EL (cell line): ENCODE data around the gene ENOX1.
A peak's percentile ranks its signal among the peaks of the same experiment; 100 is the strongest.

Experiments used
- DNase-seq: peaks from one replicate; pipeline ENCODE4 v3.0.0-alpha.2; 2016

ENOX1 gene

DNA sequence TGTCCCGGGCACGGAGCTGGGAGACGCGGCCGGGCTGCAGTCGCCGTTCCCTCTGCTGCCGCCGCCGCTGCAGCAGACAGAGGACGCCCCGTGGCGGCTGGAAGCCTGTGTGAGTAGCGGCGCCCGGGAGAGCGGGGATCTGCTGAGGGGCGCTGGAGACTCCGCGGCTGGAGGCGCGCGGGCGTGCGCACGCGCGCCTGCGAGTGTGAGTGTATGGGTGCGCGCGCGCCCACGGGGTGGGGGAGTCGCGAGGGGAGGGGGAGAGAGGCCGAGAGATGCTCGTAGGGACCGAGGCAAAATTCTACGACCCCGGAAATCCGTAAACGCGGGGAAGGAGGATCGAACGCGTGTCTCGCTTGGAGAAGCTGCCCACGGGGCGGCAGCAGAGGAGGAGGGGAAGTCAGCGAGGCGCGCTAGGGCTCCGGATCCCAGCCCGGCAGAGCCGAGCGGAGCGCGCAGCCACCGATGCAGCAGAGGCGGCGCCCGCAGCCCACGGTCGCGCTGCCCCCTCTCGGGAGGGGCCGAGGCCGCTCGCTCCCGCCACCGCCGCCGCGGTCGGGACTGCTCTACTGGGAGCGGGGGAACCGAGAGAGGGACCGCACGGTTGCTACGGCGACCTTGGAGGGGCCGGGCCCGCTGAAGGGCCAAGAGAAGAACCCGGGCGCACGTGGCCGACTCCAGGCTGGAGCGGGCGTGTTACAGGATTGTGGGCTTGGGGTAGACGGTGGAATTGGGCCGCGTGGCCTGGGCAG is at the start of gene ENOX1:
Gene ENOX1 (minus strand): TSS at position 207 of the 752 bp plus-strand sequence.
- DNase-seq, result peak; percentile 82

DNA sequence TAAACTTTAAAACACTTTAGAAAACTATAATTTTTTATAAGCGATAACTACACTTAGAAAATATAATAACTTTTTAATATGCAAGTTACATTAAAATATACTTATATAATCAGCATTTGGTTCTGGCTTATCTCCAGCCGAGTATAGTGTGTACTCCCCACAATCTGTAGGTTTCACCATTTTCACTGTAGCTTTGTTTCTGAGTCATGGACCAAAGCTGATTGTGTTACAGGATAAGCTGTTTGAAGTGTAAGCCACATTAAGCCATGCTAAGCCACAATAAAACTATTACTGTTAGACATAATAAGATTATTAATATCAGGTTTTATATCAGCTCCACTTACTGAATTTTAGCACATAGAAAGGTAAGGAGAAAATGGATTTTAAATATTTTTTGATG is 48.9 kb upstream of the ENOX1 start:
- DNase-seq, result no peak

DNA sequence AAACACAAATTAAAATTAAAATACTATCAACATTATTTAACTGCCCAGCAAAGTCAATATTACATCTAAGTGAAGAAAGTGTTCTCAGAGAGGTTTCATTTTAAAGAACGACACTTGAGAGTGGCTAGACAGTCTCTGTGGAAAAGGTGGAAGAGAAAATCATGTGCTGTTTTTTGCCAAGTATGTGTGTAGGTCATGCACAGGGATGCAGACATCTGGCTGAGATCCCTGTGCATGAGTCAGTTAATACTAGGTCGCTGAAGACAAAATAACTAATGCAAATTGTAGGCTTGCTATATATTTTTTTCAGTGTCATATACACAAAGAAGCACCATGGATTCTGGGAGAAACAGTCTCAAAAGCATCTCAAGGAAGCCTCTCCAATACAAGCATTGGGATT is 44.3 kb upstream of the ENOX1 start:
- DNase-seq, result peak; percentile 35

DNA sequence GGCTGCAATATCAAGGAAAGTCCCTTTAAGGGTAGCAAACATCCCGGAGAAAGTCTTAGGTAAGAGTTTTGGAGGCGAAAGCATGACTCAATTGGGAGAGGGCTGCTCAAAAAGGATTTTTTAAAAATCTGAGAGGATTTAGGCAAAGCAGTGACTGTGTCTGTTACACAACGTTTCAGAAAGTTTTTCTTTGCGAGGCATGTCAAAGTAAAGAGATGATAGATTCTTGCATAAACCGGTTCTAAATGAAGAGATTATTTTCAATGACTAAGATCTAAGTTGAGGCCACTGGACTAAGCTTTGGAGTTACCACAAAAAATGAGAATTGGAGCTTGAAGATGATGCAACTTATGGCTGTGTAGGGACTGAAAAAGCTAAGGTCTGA is 43.7 kb upstream of the ENOX1 start:
- peak; percentile 37 for DNase-seq

DNA sequence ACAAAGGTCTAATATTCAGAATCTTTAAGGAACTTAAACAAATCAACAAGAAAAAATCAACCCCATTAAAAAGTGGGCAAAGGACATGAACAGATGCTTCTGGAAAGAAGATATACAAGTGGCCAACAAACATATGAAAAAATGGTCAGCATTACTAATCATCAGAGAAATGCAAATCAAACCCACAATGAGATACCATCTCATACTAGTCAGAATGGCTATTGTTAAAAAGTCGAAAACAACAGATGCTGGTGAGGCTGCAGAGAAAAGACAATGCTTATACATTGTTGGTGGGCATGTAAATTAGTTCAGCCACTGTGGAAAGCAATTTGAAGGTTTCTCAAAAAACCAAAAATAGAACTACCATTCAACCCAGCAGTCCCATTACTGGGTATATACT is 37.9 kb upstream of the ENOX1 start:
- DNase-seq, result peak; percentile 63

DNA sequence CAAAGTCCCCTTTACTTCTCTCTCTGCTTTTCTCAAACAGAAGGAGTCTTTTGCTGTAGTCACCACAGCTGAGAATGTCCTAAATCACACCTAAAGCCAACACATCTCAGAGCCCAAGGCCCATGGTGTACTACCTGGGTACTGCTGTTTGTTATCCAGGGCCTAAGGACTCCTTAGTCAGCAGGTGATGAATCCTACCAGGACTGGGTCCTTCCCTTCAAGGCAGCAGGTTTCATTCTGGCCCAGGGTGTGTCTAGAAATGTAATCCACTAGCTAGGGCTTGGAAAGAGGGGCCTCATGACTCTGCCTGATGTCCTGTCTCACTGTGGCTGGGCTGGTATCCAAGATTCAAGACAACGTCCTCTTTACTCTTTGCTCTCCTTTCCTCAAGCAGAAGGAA is 36.2 kb upstream of the ENOX1 start:
- no peak for DNase-seq

DNA sequence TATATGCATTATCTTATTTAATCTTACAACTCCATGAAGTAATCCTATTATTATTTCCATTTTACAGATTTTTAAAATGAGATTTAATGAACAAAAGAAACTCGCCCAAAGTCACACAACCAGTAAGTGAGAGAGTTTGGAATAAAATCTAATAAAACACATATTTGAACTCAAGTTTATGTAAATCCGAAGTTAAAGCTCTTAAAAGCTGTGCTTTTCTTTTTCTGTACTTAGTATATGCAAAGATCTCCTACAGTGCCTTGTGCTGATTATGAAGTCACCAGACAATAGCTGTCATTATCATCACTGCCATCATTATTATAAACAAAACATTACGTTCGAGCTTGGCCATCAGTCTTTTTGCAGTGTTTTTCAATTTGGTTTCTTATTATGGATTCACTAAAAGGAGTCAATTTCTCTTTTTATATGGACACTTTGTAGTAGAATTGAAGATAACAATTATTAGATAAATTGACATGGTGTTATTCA is 29.7 kb upstream of the ENOX1 start:
- no peak for DNase-seq

DNA sequence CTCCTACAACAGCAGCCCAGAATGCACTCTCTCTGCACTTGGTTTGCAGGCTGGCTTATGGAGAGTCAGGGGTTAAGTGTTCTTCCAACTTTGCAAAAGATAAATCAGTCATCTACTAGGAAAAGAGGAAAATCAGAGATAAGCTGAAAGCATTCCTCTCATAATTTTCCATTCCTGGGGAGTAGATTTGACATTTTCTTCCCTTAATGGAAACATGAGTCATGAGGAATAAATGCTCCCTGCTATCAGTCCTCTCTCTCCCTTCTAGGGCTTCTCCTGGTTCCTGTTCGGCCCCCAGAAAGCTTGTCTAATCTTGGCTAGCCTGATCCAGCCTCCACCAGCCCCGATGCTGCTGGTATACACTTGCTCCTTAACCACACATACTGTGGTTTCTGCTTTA is 28.4 kb upstream of the ENOX1 start:
- DNase-seq, result peak; percentile 93

DNA sequence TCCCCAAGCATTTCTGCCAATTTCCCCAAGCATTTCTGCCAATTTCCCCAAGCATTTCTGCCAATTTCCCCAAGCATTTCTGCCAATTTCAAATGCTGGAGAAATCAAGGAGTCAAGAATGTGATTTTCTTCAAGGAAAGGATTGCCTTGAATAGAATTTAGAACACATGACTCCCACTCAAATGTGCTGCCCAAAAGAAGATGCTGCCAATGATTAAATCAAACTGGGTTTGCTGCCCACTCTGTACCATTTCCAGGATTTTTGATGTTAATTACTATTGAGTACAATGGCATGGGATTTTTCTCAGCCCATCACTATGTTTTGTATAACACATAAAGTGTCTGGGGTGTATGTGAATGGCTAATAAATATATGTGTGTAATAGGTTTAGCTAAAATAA is 21.9 kb upstream of the ENOX1 start:
- no peak for DNase-seq

DNA sequence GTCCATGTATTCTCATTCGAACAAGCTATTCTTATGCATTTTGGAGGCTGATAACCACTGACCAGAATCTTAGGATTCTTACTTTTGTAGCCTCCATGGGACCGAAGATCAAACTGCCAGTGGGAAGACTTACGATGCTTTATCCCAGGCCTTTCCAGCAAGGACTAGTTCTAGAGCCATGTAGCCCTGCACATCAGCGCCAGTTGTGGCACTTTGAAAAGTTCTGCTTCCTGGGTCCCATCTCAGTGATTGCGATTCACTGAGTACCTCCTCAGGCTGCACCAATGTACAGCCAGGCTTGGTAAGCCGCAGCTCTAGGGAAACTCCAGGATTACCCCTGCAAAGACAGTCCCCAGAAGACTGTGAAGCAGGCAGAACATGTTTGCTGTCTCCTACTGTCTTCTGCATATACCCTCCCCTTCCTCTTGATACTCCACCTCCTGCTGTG is 18.9 kb upstream of the ENOX1 start:
- DNase-seq, result no peak

DNA sequence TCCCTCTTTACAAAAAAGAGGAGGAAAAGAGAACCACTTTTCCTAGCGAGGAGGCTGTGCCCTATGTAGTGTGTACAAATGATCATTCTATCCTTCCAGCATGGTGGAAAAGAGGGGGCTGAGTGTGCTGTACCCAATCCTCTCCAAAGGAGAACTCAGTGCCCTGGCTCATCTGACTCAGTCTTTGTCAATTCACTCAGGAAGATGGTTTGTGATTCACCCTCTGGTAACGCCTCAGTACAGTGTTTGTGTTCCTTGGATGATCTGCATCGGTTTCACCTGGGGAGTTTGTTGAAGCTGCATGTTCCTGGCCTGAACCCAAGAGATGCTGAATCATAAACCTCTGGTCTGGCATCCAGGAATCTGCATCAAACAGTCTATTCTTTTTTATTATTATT is 18.3 kb upstream of the ENOX1 start:
- DNase-seq, result peak; percentile 92

DNA sequence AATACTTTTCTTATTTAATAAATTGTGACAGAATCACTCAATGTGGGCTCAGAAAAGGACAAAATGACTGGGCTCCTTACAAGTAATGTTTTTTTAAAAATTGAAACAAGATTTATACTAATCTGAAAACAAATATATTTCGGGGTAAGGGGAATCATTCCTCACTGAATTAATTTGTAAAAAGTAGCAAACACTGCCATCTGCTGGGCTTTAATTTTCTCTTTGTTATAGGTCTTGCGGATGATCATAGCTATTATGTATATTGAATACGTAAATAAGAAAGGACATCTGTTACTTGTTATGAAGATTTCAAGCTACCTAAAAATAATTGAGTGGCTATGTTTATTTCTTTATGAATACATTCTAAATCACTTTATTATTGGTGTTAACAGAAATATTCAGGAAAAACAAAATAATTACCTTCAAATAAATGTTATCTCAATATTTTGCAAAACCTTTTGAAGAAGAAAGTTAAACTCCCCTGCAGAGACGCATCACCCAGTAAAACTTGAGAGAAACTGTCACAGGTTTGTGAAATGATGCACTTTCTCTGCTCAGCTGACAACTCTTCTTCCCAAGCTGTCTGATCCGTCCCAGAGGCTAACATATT is 17.8 kb upstream of the ENOX1 start:
- peak; percentile 75 for DNase-seq

DNA sequence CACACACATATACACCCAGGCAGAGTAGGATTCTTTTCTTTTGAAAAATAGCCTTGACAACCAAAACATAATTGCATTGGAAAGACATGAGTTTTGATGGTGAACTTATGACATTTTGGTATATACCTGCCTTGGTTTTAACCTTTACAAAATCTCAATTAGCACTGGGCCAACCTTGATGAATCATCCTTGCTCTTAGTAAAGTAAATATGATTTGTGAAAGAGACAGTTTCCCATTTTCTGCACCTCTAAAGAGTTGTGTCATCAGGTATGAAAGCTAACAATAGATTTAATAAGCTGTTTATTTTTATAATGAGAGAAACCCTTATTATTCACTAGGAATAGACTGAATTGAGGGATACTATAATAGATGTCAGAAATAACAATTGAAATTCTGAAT is 15.7 kb upstream of the ENOX1 start:
- DNase-seq, result no peak

DNA sequence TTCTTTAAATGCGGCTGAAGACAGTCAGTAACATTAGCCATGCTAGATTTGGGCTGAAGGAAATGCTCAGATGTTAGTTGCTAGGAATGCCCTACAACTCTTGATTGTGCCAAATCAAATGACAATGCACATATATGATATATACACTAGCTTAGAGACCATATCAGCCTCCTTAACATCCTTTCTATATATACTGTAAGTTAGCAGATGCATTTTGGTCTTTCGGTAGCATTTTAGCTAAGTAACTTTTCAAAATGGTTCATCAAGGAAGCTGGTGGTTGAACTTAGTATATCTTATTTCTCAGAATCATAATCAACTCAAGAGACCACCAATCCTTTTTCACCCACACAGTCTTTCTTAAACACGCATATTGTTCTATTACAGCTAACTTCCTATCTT is 14.1 kb upstream of the ENOX1 start:
- DNase-seq, result no peak

DNA sequence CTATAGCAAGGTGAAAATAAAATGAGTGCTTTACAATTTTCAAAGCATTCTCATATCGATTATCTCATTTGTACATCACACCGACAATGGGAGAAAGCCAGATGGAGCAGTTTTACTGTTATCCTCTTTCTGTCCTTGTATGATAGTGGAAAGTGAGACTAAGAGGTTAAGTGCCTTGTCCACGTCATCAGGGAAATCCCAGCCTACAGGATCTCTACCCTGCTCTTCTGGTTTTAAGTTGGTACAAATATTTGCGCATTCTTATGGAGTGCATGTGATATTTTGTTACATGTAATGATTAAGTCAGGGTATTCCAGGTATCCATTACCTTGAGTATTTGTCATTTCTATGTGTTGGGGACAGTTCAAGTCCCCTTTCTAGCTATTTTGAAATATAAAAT is 12.4 kb upstream of the ENOX1 start:
- DNase-seq, result no peak

DNA sequence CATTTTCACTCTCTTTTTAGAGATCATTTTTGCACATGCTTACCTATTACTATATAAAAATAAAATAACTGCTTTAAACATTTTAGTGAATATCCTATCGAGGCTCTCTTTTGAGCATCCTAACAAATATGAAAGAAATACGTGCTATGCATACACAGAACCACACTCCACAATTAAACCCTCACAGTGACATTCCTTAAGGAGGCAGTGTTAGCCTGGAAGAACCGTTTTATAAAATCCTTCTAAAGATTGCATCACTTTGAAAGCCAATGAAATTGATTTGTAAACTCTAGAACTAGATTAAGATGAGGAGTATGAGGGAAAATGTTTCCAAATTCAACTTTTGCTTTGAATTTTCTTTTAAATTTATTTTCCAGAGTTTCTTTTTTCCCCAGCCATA is 11.1 kb upstream of the ENOX1 start:
- no peak for DNase-seq

DNA sequence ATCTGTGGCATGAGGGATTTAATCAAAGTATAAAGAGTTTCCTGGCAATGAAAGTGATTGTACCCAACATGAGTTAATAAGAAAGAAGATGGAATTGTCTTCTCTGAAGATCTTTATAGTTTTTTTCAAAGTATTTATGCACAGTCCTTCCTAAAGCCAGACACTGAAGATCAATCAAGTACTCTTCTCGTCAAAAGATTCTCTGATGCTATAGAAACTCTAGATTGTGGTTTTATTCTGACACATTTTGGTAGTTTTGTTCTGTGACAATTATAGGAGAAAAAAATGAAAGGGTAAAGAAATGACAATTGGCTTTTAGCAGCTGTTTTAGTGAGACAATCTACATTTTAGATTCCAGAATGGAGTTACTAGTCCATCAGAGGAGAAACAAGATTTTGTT is 10.4 kb upstream of the ENOX1 start:
- DNase-seq, result no peak

DNA sequence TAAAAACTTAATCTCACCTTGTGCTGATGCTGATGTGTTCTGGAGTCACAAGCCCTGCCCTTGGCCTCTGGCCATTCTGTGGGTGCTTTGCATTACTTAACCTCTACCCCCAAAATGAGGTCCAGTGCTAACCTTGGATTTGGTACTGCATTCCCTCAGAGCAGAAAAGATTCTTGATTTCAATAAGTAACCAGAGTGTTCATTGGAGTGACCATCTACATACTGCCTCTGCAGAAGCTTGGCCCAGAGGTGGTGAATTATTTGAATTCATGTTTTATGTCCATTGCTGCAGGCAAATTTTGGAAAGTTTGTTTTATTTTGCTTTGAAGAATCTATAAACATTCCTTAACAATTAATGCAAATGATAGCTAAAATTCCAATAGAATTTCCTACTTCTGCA is 7.6 kb upstream of the ENOX1 start:
- DNase-seq, result no peak

DNA sequence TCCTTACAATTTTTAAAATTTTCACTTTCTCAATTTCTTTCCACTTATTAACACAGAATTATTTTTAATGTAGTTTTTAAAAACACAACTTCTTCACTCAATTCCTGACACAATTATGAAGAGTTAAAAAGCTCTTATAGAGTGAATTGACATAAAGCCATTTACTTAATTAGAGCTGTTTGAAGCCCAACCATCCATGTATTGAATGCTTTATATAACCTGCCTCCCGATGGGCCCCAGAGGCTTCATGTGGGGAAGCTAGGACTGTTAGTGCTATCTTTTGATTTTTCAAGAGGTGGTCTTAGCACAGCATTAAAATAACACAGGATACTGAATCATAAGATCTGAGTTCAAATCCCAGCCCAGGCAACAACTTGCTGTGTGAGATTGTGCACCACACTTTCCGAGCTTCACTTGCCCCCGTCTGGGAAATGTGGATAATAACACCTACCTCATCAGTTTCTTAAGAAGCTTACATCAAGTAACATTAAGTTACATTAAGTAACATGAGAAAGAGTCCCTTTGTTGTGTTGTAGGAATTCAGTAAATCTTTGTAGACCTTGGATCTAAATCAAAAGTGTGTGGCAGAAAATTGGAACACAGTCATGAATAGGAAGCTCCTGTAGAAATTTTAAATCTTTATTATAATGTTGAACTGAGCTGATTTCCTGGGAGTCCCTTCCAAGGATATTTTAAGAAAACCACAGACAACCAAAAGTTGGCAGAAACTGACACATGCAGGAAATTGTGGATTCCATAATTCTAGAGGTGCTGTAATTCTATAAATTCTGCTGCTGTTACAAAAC is 5.5 kb upstream of the ENOX1 start:
- DNase-seq, result peak; percentile 18

DNA sequence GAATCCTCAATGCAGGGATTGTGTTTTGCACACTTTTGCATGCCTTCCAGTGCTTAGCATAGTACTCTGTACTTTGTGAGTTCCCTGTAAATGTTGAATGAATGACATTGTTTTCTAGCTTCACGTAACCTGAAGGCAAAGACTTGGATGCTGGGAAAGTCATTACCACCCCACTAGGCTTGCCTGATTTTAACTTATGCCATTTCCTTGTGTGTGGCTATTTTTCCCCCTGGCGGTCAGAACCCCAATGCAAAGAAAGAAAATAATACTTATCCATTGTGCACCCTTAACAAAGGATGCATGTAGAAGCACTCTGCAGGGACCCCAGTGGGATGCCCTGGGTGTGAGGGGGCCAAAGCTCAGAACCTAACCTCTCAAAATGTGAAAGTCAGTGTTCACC is 1.2 kb upstream of the ENOX1 start:
- DNase-seq, result peak; percentile 52

DNA sequence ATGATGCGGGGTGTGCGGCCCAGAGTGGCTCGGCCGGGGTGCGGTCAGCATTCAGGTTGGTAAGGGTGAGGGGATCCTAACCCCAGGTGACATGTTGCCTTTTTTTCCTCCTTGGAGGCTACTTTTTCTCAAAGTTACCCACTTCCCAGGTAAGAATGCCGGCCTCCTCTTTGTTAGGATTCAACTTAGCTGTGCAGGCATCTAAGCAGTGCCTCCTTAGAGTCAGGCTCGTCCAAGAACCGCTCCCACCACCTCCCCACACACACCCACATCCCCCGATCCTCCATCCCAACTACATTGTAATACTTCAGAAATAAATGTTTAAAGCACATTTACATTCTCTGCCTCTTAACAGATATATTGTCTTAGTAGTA is 733 bp upstream of the ENOX1 start:
- DNase-seq, result no peak

DNA sequence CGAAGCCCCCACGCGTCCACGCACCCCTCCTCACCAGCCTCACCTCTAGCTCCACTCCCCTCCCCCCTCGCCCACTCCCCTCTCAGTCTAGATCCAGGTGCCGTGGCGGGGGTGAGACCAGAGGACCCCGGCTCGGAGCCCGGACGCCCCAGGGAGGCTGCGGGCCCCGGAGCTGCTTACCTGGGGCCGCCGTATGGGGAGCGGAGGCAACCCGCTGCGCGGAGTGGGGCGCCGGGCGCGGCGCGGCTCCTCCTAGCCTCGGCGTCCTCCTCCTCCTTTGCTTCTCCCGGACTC is 353 bp downstream of the ENOX1 start:
- no peak for DNase-seq

DNA sequence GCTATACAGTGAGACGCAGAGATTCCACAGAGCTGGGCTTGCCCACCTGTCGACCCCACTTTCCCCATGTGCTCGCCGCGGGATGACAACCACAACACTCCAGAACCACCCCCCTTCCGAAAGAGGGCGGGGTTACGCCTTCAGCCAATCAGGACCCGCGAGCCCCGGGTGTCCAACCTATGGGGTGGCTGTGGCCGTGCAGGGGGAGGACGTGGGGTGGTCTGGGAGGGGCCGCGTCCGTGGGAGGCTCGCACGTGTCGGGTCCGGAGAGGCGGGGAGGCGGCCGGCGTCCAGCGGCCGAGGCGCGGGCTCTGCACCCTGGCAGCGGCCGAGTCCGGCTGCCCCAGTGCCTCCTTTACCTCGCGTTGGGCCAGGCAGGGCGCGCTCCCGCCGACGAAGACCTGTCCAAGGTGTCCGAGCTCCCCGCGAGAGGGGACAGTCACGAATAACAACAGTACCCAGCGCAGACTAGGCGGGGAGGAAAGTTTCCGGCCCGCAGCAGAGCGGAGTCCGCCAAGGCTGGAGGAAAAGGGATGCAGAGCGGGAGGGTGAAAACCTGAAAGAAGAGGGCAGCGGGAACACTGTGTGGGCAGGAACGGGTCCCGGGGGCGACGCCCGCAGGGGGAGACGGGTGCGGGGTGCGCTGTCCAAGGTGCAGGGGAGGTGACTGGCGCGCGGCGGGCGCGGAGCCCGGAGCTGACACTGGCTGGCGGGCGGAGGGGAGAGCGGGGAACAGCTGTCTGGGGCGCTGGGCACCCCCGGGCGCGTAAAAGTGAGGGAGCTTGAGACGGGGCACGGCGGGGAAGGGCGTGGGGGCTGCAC is 911 bp downstream of the ENOX1 start:
- DNase-seq, result peak; percentile 77
